D721Med (cell line): Measurements from ENCODE around the gene TSSK6.
A peak's percentile ranks its signal among the peaks of the same experiment; 100 is the strongest.

Source experiments
- DNase-seq: peaks from one replicate; pipeline ENCODE4 v3.0.0; 2011; ENCODE audit warnings: low spot score; ENCODE audit not compliant: insufficient read length
- FAIRE-seq: peaks from 2 replicates; lab custom pipeline; 2011; peaks lifted over from hg19 to GRCh38; lab: Jason Lieb, UNC
- TF ChIP-seq, protein P1 (sequence below): IDR thresholded peaks from 2 replicates; pipeline ENCODE4 v1.5.1; 2012; ENCODE audit warnings: mild to moderate bottlenecking, control low read depth; ENCODE audit not compliant: insufficient read depth; ENCODE audit errors: missing control alignments

TSSK6 gene

DNA sequence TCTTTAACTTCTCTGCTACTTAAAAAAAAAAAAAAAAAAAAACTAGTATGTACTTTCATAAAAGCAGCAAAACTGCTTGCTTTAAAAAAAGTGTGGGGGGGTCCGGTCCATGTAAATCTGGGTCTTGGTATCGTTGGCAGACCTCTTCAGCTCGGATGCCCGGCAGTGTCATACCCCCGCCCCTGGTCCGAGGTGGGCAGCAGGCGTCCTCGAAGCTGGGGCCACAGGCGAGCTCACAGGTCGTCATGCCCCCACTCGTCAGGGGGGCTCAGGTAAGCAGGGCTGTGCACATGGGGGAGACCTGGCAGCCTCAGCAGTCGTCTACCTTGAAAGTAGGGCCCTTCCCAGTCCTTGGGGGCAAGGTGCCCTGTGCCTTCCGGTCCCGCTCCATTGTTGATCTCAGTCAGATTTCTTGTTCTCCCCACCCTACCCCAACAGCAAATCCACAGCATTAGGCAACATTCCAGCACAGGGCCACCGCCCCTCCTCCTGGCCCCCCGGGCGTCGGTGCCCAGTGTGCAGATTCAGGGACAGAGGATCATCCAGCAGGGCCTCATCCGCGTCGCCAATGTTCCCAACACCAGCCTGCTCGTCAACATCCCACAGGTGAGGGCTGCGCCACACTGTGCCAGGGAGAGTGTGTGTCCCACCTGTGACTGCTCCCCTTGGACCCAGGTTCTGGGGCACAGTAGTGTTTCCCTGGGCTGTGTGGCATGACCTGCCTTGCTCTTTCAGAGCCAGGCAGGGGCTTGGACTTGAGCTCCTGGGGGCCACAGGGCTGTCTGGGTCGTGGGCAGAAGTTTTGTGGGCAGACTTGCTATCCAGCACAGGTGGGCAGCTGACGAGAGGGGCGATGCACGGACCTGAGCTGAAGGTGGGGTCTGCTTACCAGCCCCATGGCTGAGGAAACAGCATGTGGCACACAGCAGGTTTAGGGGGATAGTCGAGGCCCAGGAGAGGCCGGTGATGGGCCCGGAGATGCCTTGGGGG lies 19.4 kb downstream of the TSSK6 start:
- FAIRE-seq (no peak), DNase-seq (no peak)
- TF ChIP-seq, protein P1, sequence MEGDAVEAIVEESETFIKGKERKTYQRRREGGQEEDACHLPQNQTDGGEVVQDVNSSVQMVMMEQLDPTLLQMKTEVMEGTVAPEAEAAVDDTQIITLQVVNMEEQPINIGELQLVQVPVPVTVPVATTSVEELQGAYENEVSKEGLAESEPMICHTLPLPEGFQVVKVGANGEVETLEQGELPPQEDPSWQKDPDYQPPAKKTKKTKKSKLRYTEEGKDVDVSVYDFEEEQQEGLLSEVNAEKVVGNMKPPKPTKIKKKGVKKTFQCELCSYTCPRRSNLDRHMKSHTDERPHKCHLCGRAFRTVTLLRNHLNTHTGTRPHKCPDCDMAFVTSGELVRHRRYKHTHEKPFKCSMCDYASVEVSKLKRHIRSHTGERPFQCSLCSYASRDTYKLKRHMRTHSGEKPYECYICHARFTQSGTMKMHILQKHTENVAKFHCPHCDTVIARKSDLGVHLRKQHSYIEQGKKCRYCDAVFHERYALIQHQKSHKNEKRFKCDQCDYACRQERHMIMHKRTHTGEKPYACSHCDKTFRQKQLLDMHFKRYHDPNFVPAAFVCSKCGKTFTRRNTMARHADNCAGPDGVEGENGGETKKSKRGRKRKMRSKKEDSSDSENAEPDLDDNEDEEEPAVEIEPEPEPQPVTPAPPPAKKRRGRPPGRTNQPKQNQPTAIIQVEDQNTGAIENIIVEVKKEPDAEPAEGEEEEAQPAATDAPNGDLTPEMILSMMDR = no peak

DNA sequence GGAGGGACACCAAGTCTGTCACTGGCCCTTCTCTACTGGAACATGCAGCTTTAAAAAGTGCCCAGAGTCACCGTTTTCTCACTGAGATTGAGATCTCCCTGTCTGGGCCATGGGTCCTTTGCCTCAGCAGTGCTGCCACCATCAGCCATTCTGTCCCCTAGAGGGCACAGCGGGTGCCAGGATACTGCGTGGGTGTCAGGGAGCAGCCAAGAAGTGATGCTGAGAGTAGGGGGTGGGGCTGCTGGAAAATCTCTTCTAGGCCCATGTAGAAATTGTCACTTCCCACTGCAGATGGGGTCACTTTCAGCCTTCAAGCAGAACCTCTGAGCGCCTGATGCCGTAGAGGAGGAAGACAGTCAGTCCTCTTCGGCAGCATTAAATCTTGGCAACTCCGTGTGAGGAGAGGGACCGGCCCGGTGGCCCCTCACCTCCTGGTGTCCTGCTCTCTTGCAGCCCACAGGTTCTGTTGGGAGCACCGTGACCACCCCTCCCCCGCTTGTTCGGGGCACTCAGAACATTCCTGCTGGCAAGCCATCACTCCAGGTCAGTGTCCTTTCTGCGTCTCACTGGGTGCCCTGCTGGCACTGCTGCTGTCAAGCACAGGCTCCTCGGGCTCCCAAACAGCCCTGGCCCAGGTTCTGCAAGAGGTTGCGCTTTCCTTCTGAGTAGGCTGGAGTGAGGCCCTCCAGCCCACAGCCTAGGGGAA lies 21.4 kb downstream of the TSSK6 start:
- TF ChIP-seq, protein P1 = no peak
- DNase-seq (no peak), FAIRE-seq (no peak)

DNA sequence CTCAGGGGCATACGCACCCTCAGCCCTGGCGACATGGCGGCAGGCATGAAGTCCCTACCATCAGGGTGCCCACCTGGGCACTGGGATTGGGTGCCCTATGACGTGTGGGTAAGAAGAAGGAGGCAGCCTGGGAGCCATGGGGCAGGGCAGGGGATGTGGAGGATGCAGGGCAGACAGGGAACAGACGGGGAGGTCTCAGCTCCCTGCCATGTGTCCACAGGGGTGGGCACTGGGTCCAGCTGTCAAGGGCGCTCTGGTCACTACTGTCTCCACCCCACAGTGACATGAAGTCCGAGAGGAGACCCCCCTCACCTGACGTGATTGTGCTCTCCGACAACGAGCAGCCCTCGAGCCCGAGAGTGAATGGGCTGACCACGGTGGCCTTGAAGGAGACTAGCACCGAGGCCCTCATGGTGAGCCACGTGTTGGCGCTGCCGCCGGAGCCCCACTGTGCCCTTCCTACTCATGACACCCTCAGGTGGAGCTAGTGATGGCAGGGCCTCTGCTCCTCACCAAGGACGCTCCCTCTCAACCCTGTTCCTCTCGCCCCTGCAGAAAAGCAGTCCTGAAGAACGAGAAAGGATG lies 23.2 kb downstream of the TSSK6 start:
- FAIRE-seq (no peak), DNase-seq (no peak)
- TF ChIP-seq, protein P1 = no peak

DNA sequence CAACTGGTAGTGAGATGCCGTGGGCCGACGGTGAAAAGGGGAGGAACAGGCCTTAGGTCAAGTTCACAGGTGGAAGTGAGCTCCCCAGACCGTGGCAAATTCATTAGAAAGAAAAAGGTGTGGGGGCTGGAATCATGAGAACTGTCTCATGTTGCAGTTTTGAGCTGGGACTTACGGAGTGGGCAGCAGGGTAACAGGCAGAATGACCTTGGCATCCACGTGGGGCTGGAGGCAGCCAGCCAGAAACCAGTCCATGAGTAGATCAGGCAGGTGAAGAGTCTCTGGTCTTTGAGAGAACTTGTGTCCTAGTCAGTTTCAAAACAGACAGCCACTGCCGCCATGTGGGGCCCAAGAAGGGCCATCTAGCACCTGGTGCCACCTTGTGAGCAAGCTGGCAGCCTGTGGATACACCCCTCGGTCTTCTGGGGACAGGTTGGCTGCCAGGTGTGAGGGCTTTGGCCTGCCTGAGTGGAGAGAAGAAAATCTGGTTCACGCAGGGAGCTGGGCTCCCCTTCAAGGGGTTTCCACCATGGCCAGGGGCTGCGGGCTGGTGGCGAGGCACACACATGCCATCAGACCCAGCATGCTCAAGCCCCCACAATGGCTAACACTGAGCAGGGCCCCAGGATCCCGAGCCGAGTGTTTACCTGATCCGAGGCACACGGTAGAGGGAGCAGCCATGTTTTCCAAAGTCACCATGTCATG lies 23.9 kb downstream of the TSSK6 start:
- TF ChIP-seq, protein P1 = no peak
- DNase-seq (no peak), FAIRE-seq (no peak)

DNA sequence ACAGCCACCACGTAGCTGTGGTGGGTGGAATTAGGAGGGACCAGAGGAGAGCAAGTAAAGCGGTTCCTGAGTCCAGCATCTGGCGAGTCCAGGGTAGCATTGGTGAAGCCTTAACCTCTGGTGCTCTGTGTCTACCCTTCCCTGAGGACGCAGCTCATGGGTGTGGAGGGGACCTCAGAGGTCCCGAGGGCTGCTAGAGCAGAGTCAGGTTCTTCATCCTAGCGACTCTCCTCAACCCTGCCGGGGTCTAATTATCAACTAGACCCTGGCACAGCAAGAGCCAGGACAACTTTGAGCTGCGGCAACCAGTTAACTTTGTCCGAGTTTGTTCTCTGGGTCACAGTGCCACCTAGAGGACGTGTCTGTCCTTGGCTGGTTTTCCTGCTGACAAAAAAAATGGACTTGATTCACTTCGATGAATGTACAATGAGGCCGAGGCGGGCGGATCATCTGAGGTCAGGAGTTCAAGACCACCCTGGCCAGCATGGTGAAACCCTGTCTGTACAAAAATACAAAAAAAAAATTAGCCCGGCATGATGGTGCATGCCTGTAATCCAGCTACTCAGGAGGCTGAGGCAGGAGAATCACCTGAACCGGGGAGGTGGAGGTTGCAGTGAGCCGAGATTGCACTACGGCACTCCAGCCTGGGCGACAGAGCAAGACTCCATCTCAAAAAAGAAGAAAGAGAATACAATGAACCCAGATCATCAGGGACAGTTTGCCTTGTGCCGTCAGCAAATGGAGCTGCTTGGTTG lies 25.0 kb downstream of the TSSK6 start:
- TF ChIP-seq, protein P1 = peak; percentile 88
- FAIRE-seq = no peak
- DNase-seq = peak; percentile 89

DNA sequence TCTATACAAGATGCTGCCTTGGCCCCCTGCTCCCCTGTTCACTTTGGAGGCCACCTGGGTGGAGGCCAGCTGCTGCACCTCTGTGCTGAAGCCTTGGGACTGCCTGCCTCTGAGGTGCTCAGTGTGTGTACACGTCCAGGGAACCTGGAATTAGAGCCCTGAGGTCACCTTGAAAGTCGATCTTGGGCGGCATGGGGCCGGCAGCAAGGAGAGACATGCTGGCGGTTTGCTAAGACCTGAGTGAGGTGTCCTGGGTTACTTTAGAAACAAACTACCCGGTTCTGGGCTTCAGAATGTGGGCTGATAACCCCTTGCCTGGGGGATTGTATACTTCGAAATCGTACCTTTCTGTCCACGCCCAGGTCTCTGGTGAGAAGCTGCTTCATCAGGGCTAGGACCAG lies 25.5 kb downstream of the TSSK6 start:
- FAIRE-seq (no peak), DNase-seq (no peak)
- TF ChIP-seq, protein P1 = no peak
